ENCODE results near the gene RUSC2.

RUSC2 gene

DNA sequence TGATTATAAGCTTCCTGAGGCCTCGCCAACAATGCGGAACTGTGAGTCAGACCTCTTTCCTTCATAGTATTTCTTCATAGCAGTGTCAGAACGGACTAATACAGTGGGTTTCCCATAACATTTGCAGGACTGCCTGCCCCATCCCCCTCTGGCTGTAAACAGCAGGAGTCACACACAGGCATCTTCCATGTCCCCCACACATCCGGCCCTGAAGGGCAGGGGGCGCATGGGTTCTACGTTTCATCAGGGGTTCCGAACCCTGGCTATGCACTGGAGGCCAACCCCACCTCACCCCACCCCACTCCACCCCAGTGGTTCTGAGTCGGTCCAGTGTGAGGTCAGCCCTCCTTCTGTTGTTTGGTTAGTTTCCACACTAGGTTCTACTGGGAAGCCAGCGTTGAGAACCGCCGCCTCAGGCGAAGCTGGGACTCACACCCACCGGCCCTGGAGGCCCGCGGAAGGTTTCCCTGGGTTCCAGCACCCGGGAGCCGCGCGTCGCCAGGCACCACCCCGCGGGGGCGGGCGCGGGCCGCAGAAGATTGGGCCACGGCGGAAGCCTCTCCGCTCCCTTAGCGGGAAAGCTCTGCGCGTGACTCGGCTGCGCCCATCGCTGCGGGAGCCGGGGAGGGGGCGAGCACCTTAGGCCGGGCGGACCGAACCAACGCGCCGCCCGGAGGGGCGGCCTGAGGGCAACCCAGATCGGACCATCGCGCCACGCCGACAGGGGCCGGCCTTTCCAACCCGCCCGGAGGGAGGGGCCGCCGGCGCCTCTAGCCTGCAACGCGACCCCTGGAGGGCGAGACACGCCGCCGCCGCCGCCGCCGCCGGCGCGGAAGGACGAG, at the start of gene RUSC2 (continued):
- TF ChIP-seq HOXA7 (CRISPR knock-in tag; IDR thresholded peaks at IDR 0.05; ENCODE audit: borderline replicate concordance) (no peak), ZNF10 (tag by site-specific recombination; IDR thresholded peaks at IDR 0.05) (no peak), ZEB2 (tag by site-specific recombination; IDR thresholded peaks at IDR 0.05) (peak; percentile 43; the same call in 1 of the 2 replicates), SP7 (tag by site-specific recombination; IDR thresholded peaks at IDR 0.05) (peak; percentile 34; the same call in 1 of the 2 replicates), ZNF184 (tag by site-specific recombination; IDR thresholded peaks at IDR 0.05) (peak; percentile 21; the same call in 1 of the 2 replicates), ZBTB48 (tag by site-specific recombination; IDR thresholded peaks at IDR 0.05) (peak; percentile 96), ZNF501 (tag by site-specific recombination; IDR thresholded peaks at IDR 0.05) (0 out of 2 replicates have a peak, but pooled peaks have one; percentile 29), ZSCAN30 (tag by site-specific recombination; IDR thresholded peaks at IDR 0.05) (peak; percentile 47; the same call in 1 of the 2 replicates), HOXD13 (CRISPR knock-in tag; IDR thresholded peaks at IDR 0.05; ENCODE audit: borderline replicate concordance) (no peak), ZNF433 (tag by site-specific recombination; IDR thresholded peaks at IDR 0.05; ENCODE audit: low read depth) (no peak), ZNF146 (tag by site-specific recombination; IDR thresholded peaks at IDR 0.05) (no peak), TRIM28 (IDR thresholded peaks at IDR 0.05; ENCODE audit: borderline replicate concordance, low read length) (0 out of 2 replicates have a peak, but pooled peaks have one; percentile 11), ZNF2 (tag by site-specific recombination; IDR thresholded peaks at IDR 0.05) (0 out of 2 replicates have a peak, but pooled peaks have one; percentile 38), ZNF571 (tag by site-specific recombination; IDR thresholded peaks at IDR 0.05) (no peak), ZFP3 (tag by site-specific recombination; IDR thresholded peaks at IDR 0.05; ENCODE audit: low read depth) (no peak)
- TF ChIP-seq, protein P1, sequence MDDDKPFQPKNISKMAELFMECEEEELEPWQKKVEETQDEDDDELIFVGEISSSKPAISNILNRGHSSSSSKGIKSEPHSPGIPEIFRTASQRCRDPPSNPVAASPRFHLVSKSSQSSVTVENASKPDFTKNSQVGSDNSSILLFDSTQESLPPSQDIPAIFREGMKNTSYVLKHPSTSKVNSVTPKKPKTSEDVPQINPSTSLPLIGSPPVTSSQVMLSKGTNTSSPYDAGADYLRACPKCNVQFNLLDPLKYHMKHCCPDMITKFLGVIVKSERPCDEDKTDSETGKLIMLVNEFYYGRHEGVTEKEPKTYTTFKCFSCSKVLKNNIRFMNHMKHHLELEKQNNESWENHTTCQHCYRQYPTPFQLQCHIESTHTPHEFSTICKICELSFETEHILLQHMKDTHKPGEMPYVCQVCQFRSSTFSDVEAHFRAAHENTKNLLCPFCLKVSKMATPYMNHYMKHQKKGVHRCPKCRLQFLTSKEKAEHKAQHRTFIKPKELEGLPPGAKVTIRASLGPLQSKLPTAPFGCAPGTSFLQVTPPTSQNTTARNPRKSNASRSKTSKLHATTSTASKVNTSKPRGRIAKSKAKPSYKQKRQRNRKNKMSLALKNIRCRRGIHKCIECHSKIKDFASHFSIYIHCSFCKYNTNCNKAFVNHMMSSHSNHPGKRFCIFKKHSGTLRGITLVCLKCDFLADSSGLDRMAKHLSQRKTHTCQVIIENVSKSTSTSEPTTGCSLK (tag by site-specific recombination; IDR thresholded peaks at IDR 0.05): no peak
- TF ChIP-seq, protein P2, sequence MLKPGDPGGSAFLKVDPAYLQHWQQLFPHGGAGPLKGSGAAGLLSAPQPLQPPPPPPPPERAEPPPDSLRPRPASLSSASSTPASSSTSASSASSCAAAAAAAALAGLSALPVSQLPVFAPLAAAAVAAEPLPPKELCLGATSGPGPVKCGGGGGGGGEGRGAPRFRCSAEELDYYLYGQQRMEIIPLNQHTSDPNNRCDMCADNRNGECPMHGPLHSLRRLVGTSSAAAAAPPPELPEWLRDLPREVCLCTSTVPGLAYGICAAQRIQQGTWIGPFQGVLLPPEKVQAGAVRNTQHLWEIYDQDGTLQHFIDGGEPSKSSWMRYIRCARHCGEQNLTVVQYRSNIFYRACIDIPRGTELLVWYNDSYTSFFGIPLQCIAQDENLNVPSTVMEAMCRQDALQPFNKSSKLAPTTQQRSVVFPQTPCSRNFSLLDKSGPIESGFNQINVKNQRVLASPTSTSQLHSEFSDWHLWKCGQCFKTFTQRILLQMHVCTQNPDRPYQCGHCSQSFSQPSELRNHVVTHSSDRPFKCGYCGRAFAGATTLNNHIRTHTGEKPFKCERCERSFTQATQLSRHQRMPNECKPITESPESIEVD (tag by site-specific recombination; IDR thresholded peaks at IDR 0.05): no peak
- TF ChIP-seq, protein P3, sequence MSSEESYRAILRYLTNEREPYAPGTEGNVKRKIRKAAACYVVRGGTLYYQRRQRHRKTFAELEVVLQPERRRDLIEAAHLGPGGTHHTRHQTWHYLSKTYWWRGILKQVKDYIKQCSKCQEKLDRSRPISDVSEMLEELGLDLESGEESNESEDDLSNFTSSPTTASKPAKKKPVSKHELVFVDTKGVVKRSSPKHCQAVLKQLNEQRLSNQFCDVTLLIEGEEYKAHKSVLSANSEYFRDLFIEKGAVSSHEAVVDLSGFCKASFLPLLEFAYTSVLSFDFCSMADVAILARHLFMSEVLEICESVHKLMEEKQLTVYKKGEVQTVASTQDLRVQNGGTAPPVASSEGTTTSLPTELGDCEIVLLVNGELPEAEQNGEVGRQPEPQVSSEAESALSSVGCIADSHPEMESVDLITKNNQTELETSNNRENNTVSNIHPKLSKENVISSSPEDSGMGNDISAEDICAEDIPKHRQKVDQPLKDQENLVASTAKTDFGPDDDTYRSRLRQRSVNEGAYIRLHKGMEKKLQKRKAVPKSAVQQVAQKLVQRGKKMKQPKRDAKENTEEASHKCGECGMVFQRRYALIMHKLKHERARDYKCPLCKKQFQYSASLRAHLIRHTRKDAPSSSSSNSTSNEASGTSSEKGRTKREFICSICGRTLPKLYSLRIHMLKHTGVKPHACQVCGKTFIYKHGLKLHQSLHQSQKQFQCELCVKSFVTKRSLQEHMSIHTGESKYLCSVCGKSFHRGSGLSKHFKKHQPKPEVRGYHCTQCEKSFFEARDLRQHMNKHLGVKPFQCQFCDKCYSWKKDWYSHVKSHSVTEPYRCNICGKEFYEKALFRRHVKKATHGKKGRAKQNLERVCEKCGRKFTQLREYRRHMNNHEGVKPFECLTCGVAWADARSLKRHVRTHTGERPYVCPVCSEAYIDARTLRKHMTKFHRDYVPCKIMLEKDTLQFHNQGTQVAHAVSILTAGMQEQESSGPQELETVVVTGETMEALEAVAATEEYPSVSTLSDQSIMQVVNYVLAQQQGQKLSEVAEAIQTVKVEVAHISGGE (tag by site-specific recombination; conservative IDR thresholded peaks at IDR 0.05; ENCODE audit: low read depth): 0 out of 2 replicates have a peak, but pooled peaks have one; percentile 25
- TF ChIP-seq, protein P4, sequence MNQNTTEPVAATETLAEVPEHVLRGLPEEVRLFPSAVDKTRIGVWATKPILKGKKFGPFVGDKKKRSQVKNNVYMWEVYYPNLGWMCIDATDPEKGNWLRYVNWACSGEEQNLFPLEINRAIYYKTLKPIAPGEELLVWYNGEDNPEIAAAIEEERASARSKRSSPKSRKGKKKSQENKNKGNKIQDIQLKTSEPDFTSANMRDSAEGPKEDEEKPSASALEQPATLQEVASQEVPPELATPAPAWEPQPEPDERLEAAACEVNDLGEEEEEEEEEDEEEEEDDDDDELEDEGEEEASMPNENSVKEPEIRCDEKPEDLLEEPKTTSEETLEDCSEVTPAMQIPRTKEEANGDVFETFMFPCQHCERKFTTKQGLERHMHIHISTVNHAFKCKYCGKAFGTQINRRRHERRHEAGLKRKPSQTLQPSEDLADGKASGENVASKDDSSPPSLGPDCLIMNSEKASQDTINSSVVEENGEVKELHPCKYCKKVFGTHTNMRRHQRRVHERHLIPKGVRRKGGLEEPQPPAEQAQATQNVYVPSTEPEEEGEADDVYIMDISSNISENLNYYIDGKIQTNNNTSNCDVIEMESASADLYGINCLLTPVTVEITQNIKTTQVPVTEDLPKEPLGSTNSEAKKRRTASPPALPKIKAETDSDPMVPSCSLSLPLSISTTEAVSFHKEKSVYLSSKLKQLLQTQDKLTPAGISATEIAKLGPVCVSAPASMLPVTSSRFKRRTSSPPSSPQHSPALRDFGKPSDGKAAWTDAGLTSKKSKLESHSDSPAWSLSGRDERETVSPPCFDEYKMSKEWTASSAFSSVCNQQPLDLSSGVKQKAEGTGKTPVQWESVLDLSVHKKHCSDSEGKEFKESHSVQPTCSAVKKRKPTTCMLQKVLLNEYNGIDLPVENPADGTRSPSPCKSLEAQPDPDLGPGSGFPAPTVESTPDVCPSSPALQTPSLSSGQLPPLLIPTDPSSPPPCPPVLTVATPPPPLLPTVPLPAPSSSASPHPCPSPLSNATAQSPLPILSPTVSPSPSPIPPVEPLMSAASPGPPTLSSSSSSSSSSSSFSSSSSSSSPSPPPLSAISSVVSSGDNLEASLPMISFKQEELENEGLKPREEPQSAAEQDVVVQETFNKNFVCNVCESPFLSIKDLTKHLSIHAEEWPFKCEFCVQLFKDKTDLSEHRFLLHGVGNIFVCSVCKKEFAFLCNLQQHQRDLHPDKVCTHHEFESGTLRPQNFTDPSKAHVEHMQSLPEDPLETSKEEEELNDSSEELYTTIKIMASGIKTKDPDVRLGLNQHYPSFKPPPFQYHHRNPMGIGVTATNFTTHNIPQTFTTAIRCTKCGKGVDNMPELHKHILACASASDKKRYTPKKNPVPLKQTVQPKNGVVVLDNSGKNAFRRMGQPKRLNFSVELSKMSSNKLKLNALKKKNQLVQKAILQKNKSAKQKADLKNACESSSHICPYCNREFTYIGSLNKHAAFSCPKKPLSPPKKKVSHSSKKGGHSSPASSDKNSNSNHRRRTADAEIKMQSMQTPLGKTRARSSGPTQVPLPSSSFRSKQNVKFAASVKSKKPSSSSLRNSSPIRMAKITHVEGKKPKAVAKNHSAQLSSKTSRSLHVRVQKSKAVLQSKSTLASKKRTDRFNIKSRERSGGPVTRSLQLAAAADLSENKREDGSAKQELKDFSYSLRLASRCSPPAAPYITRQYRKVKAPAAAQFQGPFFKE (tag by site-specific recombination; IDR thresholded peaks at IDR 0.05; ENCODE audit: borderline replicate concordance): no peak
- TF ChIP-seq, protein P5, sequence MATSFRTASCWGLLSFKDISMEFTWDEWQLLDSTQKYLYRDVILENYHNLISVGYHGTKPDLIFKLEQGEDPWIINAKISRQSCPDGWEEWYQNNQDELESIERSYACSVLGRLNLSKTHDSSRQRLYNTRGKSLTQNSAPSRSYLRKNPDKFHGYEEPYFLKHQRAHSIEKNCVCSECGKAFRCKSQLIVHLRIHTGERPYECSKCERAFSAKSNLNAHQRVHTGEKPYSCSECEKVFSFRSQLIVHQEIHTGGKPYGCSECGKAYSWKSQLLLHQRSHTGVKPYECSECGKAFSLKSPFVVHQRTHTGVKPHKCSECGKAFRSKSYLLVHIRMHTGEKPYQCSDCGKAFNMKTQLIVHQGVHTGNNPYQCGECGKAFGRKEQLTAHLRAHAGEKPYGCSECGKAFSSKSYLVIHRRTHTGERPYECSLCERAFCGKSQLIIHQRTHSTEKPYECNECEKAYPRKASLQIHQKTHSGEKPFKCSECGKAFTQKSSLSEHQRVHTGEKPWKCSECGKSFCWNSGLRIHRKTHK (tag by site-specific recombination; IDR thresholded peaks at IDR 0.05): no peak
